K562 (cell line): ENCODE data around the gene TMEM205. TPM values are rescaled to one million over a fixed set of nuclear protein-coding genes. Genes with fewer than 3 reads are reported as not detected.
A peak's percentile ranks its signal among the peaks of the same experiment; 100 is the strongest.

ENCODE experiments used
- CBX1 ChIP-seq: sonication (generic); IDR thresholded peaks from 2 replicates; pipeline ENCODE4 v1.6.1; 2016; ENCODE audit warnings: antibody characterized with exemption, low read depth, mild to moderate bottlenecking
- CTBP1 ChIP-seq: fragments of 450-650 bp; IDR thresholded peaks from 2 replicates; pipeline ENCODE4 v1.6.1; 2016; ENCODE audit warnings: borderline replicate concordance
- GMEB1 ChIP-seq: fragments of 250-450 bp; sonication (Bioruptor Pico); IDR thresholded peaks from 2 replicates; pipeline ENCODE4 v1.4.0; 2020; ENCODE audit warnings: mild to moderate bottlenecking
- HMG20B ChIP-seq: fragments of 250-450 bp; sonication (Bioruptor Pico); IDR thresholded peaks from 2 replicates; pipeline ENCODE4 v1.5.0; 2021; ENCODE audit warnings: mild to moderate bottlenecking
- HMGXB4 ChIP-seq: sonication (generic); formaldehyde crosslinking; IDR thresholded peaks from 2 replicates; pipeline ENCODE4 v1.8.1; 2023; ENCODE audit warnings: mild to moderate bottlenecking, missing genetic modification reagents
- KLF1 ChIP-seq: fragments of 450-650 bp; IDR thresholded peaks from 2 replicates; pipeline ENCODE4 v1.6.1; 2016; ENCODE audit warnings: missing genetic modification characterization, missing compliant biosample characterization
- MBD2 ChIP-seq: sonication (generic); IDR thresholded peaks from 2 replicates; pipeline ENCODE4 v1.6.1; 2016; ENCODE audit warnings: low read depth, borderline replicate concordance
- NCOA4 ChIP-seq: fragments of 450-650 bp; IDR thresholded peaks from 2 replicates; pipeline ENCODE4 v1.6.1; 2018; ENCODE audit warnings: mild to moderate bottlenecking; ENCODE audit not compliant: partially characterized antibody
- POU5F1 ChIP-seq: fragments of 150-350 bp; IDR thresholded peaks from 2 replicates; pipeline ENCODE4 v1.6.1; 2014; ENCODE audit warnings: borderline replicate concordance, low read length, low read depth, mild to moderate bottlenecking; ENCODE audit not compliant: partially characterized antibody
- RBM25 ChIP-seq: fragments of 200-400 bp; formaldehyde crosslinking; IDR thresholded peaks from 2 replicates; pipeline ENCODE4 v1.6.1; 2018; ENCODE audit warnings: low read length, low read depth, moderate library complexity; ENCODE audit not compliant: severe bottlenecking
- RNF219 ChIP-seq: fragments of 250-450 bp; sonication (Bioruptor Pico); IDR thresholded peaks from 2 replicates; pipeline ENCODE4 v1.5.0; 2022; ENCODE audit warnings: mild to moderate bottlenecking
- SAFB ChIP-seq: fragments of 200-400 bp; formaldehyde crosslinking; IDR thresholded peaks from 2 replicates; pipeline ENCODE4 v1.6.1; 2017; ENCODE audit warnings: low read depth, low read length, borderline replicate concordance
- SFPQ ChIP-seq: fragments of 200-400 bp; formaldehyde crosslinking; IDR thresholded peaks from 2 replicates; pipeline ENCODE4 v1.6.1; 2017; ENCODE audit warnings: mild to moderate bottlenecking, low read depth, low read length, moderate library complexity
- SRSF1 ChIP-seq: fragments of 200-400 bp; formaldehyde crosslinking; IDR thresholded peaks from 2 replicates; pipeline ENCODE4 v1.6.1; 2017; ENCODE audit warnings: mild to moderate bottlenecking, low read depth, low read length, moderate library complexity
- THAP7 ChIP-seq: fragments of 250-450 bp; sonication (Bioruptor Pico); IDR thresholded peaks from 2 replicates; pipeline ENCODE4 v1.5.0; 2021
- ZBTB43 ChIP-seq: sonication (generic); formaldehyde crosslinking; IDR thresholded peaks from 2 replicates; pipeline ENCODE4 v1.8.0; 2023; ENCODE audit warnings: mild to moderate bottlenecking, missing genetic modification reagents
- ZFP36 ChIP-seq: fragments of 150-350 bp; IDR thresholded peaks from 2 replicates; pipeline ENCODE4 v1.6.1; 2018; ENCODE audit warnings: low read length, low read depth; ENCODE audit not compliant: partially characterized antibody
- ZNF224 ChIP-seq: sonication (generic); formaldehyde crosslinking; IDR thresholded peaks from 2 replicates; pipeline ENCODE4 v1.8.0; 2022; ENCODE audit warnings: mild to moderate bottlenecking, missing genetic modification reagents
- ZNF316 ChIP-seq: fragments of 450-650 bp; IDR thresholded peaks from 2 replicates; pipeline ENCODE4 v1.6.1; 2016
- ZNF766 ChIP-seq: fragments of 200-800 bp; sonication (Bioruptor generic); conservative IDR thresholded peaks from 2 replicates; pipeline ENCODE4 v1.6.1; 2016; ENCODE audit warnings: missing genetic modification characterization, missing compliant biosample characterization
- polyA plus RNA-seq, 8 experiments: library from polyadenylated mRNA; depleted of rRNA in 4 of 8; stranded (reverse) in 5 of 8; unstranded in 3 of 8; fragments of >200 nt; fragmentation: Nextera tagmentation in 2 of 8; fragmentation: Illumina TruSeq in 1 of 8; extraction: Ambion mirVana in 2 of 8; extraction: Trizol in 1 of 8; gene quantifications; 2 replicates each; pipeline versions ENCODE4 v1.2.1 to v1.2.3, GENCODE V29; 2011 to 2014; ENCODE audit warnings: inconsistent platforms in 1 of 8, missing spikeins in 1 of 8
- total RNA-seq, 7 experiments: library from RNA; depleted of rRNA in 6 of 7; stranded (reverse); fragments of >200 nt in 6 of 7; fragmentation: Illumina TruSeq in 2 of 7; extraction: Trizol in 2 of 7; gene quantifications; 2 replicates each; pipeline versions ENCODE4 v1.2.1 to v1.2.3, GENCODE V29; 2011 to 2021; ENCODE audit warnings: low replicate concordance in 1 of 7

The TMEM205 gene
- total and polyA plus RNA-seq, 9 of the 15 experiments (the other 6 are each of a cell fraction or from before 2014, with no cell fraction given) = 21.3 to 81.5 (median 44.1) TPM

GRCh38 chr19:11349171-11349570 lies 3.1 kb upstream of the TMEM205 start (continued):
- TF ChIP-seq CTBP1 (no peak), SFPQ (no peak), RNF219 (CRISPR knock-in tag) (no peak), ZNF316 (no peak), HMGXB4 (no peak), KLF1 (tag) (no peak), SAFB (no peak), NCOA4 (no peak), ZBTB43 (CRISPR knock-in tag) (no peak), ZNF224 (CRISPR knock-in tag) (no peak), POU5F1 (no peak), HMG20B (no peak), CBX1 (0 out of 2 replicates have a peak, but pooled peaks have one; percentile 52), ZNF766 (CRISPR knock-in tag) (no peak), RBM25 (peak; percentile 47), MBD2 (no peak), GMEB1 (CRISPR knock-in tag) (no peak), SRSF1 (no peak), ZFP36 (peak; percentile 32), THAP7 (CRISPR knock-in tag) (no peak)
